BLaER1 treated with 17β-estradiol and CSF1 and Interleukin-3, amounts not matched to agents 10 nM and 100 nM (cell line): ENCODE results near the gene INMT.

Source experiments
- H3K27ac ChIP-seq, 11 experiments: shearing (Covaris generic); formaldehyde crosslinking; 2 replicates each; pipeline ENCODE4 v1.8.1; 2022
- H3K27me3 ChIP-seq, 11 experiments: shearing (Covaris generic); formaldehyde crosslinking; 2 replicates each; pipeline ENCODE4 v1.8.1; 2022
- H3K36me3 ChIP-seq, 11 experiments: shearing (Covaris generic); formaldehyde crosslinking; 2 replicates each; pipeline ENCODE4 v1.8.1; 2022
- H3K4me1 ChIP-seq, 10 experiments: shearing (Covaris generic); formaldehyde crosslinking; 2 replicates each; pipeline ENCODE4 v1.8.1; 2022
- H3K4me2 ChIP-seq, 11 experiments: shearing (Covaris generic); formaldehyde crosslinking; 2 replicates each; pipeline ENCODE4 v1.8.1; 2022
- H3K4me3 ChIP-seq, 10 experiments: shearing (Covaris generic); formaldehyde crosslinking; 2 replicates each; pipeline ENCODE4 v1.8.1; 2022
- H3K9ac ChIP-seq, 11 experiments: shearing (Covaris generic); formaldehyde crosslinking; 2 replicates each; pipeline ENCODE4 v1.8.1; 2022
- H3K9me3 ChIP-seq, 11 experiments: shearing (Covaris generic); formaldehyde crosslinking; replicated peaks in 1 of 11; 2 replicates each; pipeline ENCODE4 v1.8.1; 2022
- H4K20me1 ChIP-seq, 11 experiments: shearing (Covaris generic); formaldehyde crosslinking; 2 replicates each; pipeline ENCODE4 v1.8.1; 2022
- Cebpa-rat ChIP-seq, 11 experiments: shearing (Covaris generic); IDR thresholded peaks; 2 replicates each; pipeline ENCODE4 v1.8.1; 2022

INMT gene

GRCh38 chr7:30751696-30752273 lies at the start of gene INMT:
INMT (plus strand) TSS chr7:30752135; CDS start chr7:30752151, 16 bp downstream.
- H4K20me1 ChIP-seq, result no peaks in the 10 kb centered on the region
- H3K27me3 ChIP-seq, result no peaks in the 10 kb centered on the region
- TF ChIP-seq Cebpa-rat (IDR thresholded peaks at IDR 0.05), result no peak
- H3K4me3 ChIP-seq, result no peak within 1 kb of the TSS
- no peak within 1 kb of the TSS for H3K27ac ChIP-seq
- H3K36me3 ChIP-seq, result no peaks in the 10 kb centered on the region
- peaks cover 4 to 16% (median 13%) of the 10 kb centered on the region in 11 experiments; a peak in 16 of 22 replicates for H3K9me3 ChIP-seq
- H3K4me2 ChIP-seq, result no peak within 1 kb of the TSS
- no peak within 1 kb of the TSS for H3K9ac ChIP-seq
- no peaks in the 10 kb centered on the region for H3K4me1 ChIP-seq

DNA sequence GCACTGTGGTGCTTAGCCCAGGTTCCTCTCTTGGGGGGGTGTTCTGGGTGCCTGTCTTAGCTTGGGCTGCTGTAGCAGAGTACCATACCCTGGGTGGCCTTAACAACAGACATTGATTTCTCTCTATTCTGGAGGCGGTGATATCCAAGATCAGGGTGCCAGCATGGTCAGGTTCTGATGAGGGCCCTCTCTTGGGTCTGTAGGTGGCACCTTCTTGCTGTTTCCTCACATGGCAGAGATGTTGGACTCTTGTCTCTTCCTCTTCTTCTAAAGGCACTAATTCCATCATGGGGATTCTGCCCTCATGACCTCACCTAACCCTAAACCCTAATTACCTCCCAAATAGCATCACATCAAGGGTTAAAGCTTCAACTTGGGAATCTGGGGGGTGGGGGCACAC lies 49.7 kb upstream of the INMT start:
- Histone ChIP-seq H3K4me2 (no peak overlapping the region), H3K9me3 (no peaks in the 10 kb centered on the region), H3K27me3 (no peaks in the 10 kb centered on the region), H4K20me1 (no peaks in the 10 kb centered on the region), H3K4me1 (peaks cover 12 to 29% (median 16%) of the 10 kb centered on the region in 10 experiments; a peak in 19 of 20 replicates), H3K36me3 (no peaks in the 10 kb centered on the region), H3K27ac (no peak overlapping the region), H3K4me3 (no peak overlapping the region), H3K9ac (no peak overlapping the region)
- TF ChIP-seq Cebpa-rat (IDR thresholded peaks at IDR 0.05), result no peak

DNA sequence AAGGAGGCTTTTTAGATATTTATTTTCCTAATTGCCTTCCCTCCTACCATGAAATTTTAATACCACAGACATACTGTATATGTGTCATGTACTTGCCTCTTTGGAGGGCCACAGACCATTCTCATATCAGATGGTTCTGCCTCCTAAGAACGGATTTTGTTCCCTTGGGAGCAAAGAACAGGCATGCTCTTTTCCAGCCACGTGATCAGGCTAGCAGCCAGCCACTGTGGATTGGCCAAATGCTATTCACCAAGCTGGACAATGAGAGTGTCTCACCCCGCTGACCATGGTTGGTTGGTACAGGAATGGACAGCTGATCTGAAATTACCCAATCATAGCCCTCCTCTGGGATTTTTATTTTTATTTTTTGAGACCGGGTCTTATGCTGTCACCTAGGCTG lies 48.2 kb upstream of the INMT start:
- Histone ChIP-seq H3K36me3 (no peaks in the 10 kb centered on the region), H3K9me3 (no peaks in the 10 kb centered on the region), H3K4me3 (no peak overlapping the region), H3K27ac (no peak overlapping the region), H3K4me1 (peaks cover 0 to 16% (median 13%) of the 10 kb centered on the region in 10 experiments; a peak in 13 of 20 replicates), H3K4me2 (no peak overlapping the region), H3K9ac (no peak overlapping the region), H4K20me1 (no peaks in the 10 kb centered on the region), H3K27me3 (no peaks in the 10 kb centered on the region)
- TF ChIP-seq Cebpa-rat (IDR thresholded peaks at IDR 0.05), result no peak

DNA sequence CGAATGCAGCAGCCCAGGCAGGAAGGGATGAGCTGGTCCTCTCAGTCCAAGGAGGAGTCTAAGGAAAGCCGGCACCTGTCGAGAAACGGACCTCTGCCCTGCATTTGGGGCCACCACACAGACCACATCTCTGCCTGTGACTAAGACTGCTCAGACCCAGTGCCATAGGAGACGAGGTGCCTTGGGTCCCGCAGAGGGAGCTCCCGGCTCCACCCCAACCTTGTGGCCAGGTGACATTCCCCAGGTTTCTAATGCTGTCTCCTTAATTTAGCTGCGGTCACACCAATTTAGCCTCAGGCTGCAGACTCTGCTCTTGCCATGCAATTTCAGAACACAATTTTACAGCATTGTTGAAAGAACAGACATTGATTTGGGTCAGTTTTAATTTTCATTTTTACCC lies 46.9 kb upstream of the INMT start:
- Histone ChIP-seq H3K4me2 (no peak overlapping the region), H3K27me3 (no peaks in the 10 kb centered on the region)
- TF ChIP-seq Cebpa-rat (IDR thresholded peaks at IDR 0.05), result no peak

DNA sequence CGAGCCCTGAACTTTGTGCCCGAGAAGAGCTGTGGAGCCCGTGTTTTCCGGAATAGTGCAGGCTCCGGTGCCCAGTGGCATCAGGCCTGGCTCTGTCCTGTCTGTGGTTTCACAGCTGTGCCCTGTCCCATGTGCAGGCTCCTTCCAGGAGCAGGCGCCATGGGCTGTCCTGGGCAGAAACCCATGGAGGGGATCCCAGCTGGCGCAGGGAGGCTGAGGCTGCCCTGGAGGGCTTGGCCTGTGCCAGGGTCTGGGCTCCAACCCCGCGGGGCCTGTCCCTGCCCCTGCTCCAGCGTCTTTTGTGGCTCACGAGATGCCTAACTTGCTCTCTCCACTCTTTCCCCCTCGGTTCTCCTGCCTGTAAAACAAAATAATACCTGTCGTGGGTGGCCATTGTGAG lies 46.3 kb upstream of the INMT start:
- no peak overlapping the region for H3K9ac ChIP-seq

More for the DNA sequence above, 46.9 kb upstream of the INMT start:
- no peaks in the 10 kb centered on the region for H3K9me3 ChIP-seq
- H4K20me1 ChIP-seq, result no peaks in the 10 kb centered on the region
- H3K4me3 ChIP-seq, result no peak overlapping the region
- no peak overlapping the region for H3K27ac ChIP-seq
- peaks cover 0 to 15% (median 9%) of the 10 kb centered on the region in 10 experiments; a peak in 14 of 20 replicates for H3K4me1 ChIP-seq
- H3K36me3 ChIP-seq, result no peaks in the 10 kb centered on the region
- H3K9ac ChIP-seq, result no peak overlapping the region

GRCh38 chr7:30706316-30706715 lies 45.6 kb upstream of the INMT start:
- Histone ChIP-seq H3K4me2 (no peak overlapping the region), H3K9ac (no peak overlapping the region)
- TF ChIP-seq Cebpa-rat (IDR thresholded peaks at IDR 0.05), result no peak

More for the DNA sequence above, 46.3 kb upstream of the INMT start:
- no peak overlapping the region for H3K4me3 ChIP-seq
- H3K4me1 ChIP-seq, result peaks cover 0 to 11% (median 4%) of the 10 kb centered on the region in 10 experiments; a peak in 8 of 20 replicates
- H3K9me3 ChIP-seq, result no peaks in the 10 kb centered on the region
- H4K20me1 ChIP-seq, result no peaks in the 10 kb centered on the region
- H3K27ac ChIP-seq, result no peak overlapping the region
- no peak overlapping the region for H3K4me2 ChIP-seq
- H3K36me3 ChIP-seq, result no peaks in the 10 kb centered on the region
- no peak for TF ChIP-seq Cebpa-rat (IDR thresholded peaks at IDR 0.05)
- no peaks in the 10 kb centered on the region for H3K27me3 ChIP-seq

GRCh38 chr7:30706908-30707307 lies 45.0 kb upstream of the INMT start:
- Histone ChIP-seq H3K27me3 (no peaks in the 10 kb centered on the region), H3K9me3 (no peaks in the 10 kb centered on the region), H3K4me3 (no peak overlapping the region), H3K4me1 (peaks cover 0 to 8% (median 1%) of the 10 kb centered on the region in 10 experiments; a peak in 8 of 20 replicates), H3K36me3 (no peaks in the 10 kb centered on the region), H3K27ac (no peak overlapping the region), H4K20me1 (no peaks in the 10 kb centered on the region), H3K4me2 (no peak overlapping the region), H3K9ac (no peak overlapping the region)
- TF ChIP-seq Cebpa-rat (IDR thresholded peaks at IDR 0.05), result no peak

More at GRCh38 chr7:30706316-30706715, 45.6 kb upstream of the INMT start:
- H3K9me3 ChIP-seq, result no peaks in the 10 kb centered on the region
- H4K20me1 ChIP-seq, result no peaks in the 10 kb centered on the region
- no peaks in the 10 kb centered on the region for H3K36me3 ChIP-seq
- no peak overlapping the region for H3K4me3 ChIP-seq
- H3K4me1 ChIP-seq, result peaks cover 0 to 11% (median 4%) of the 10 kb centered on the region in 10 experiments; a peak in 8 of 20 replicates
- H3K27ac ChIP-seq, result no peak overlapping the region
- no peaks in the 10 kb centered on the region for H3K27me3 ChIP-seq

DNA sequence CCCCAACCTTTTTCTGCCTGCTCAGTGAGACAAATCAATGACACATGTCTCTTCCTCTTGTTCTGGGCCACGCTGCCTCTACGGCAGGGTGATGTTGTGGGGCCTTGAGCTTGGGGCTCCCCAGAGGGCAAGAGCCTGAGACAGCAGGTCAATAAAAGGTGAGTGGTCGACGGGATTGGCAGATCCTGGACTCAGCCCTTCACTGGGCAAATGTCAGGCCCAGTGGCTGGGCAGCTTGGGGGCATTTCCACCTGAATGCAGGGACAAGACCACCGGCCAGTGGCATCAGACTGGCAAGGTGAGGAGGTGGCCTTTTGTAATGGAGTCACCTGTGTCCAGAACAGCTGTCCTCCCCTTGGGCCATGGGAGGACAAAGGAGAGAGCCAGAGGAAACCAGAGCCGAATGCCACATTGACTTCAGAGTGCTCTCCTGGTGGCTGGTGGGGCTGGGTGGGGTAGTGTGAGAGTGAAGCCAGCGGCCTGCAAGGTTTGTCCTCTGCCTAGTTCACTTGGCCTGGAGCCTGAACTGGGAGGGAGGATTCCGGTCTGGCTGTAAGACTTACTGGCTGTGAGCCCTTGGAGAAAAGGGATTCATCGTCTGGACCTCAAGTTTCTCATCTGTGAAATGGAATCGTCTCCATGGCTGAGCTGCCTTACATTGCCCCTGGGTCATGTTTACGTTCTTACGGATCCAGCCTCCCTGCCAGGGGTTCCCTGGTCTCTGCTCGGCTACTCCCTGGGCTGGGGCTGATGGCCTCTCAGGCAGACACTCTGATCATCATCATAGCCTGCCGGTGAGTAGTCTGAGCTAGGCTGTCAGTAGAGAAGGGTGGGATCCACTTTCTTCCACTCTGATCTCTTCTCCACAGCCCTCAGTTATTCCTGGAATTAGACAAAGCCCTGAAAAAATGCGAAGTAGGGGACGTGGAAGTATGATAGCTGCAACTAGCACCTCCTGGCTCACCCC lies 44.3 kb upstream of the INMT start:
- Histone ChIP-seq H3K4me1 (peaks cover 0 to 4% (median 0%) of the 10 kb centered on the region in 10 experiments; a peak in 3 of 20 replicates), H3K4me3 (no peak overlapping the region), H3K36me3 (no peaks in the 10 kb centered on the region), H3K9ac (no peak overlapping the region), H3K9me3 (no peaks in the 10 kb centered on the region), H3K4me2 (no peak overlapping the region), H4K20me1 (no peaks in the 10 kb centered on the region; a peak in 1 of 22 replicates), H3K27ac (no peak overlapping the region), H3K27me3 (no peaks in the 10 kb centered on the region)
- TF ChIP-seq Cebpa-rat (IDR thresholded peaks at IDR 0.05), result no peak

DNA sequence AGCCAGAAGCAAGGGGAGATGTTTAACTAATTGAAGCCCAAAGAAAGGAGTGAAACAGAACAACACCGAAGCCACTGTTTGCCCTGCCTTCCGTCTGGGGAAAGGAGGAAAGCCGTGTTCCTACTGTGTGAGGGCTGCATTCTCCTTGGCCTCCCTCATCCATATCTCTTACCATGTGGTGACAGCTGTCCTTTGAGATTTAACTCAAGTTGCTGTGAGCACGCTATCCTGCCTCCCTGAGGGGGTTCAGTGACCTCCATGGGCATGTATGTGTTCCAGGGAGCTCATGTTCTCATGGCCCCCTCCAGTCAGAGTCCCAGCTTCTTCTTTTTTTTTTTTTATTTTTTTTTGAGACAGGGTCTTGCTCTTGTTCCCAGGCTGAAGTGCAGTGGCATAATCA lies 43.5 kb upstream of the INMT start:
- Histone ChIP-seq H3K27ac (no peak overlapping the region), H3K4me2 (no peak overlapping the region), H3K4me3 (no peak overlapping the region), H3K36me3 (no peaks in the 10 kb centered on the region), H3K9ac (no peak overlapping the region), H3K4me1 (peaks cover 0 to 8% (median 2%) of the 10 kb centered on the region in 10 experiments; a peak in 11 of 20 replicates), H3K9me3 (no peaks in the 10 kb centered on the region), H4K20me1 (no peaks in the 10 kb centered on the region; a peak in 1 of 22 replicates), H3K27me3 (no peaks in the 10 kb centered on the region)
- TF ChIP-seq Cebpa-rat (IDR thresholded peaks at IDR 0.05), result no peak
